Measurements from ENCODE around the gene SLC26A1.
"Not testable (repeated sequence)": the region's sequence is repeated elsewhere in the genome, so short reads cannot be mapped to it uniquely, and the experiment has no call there.

SLC26A1 gene

DNA sequence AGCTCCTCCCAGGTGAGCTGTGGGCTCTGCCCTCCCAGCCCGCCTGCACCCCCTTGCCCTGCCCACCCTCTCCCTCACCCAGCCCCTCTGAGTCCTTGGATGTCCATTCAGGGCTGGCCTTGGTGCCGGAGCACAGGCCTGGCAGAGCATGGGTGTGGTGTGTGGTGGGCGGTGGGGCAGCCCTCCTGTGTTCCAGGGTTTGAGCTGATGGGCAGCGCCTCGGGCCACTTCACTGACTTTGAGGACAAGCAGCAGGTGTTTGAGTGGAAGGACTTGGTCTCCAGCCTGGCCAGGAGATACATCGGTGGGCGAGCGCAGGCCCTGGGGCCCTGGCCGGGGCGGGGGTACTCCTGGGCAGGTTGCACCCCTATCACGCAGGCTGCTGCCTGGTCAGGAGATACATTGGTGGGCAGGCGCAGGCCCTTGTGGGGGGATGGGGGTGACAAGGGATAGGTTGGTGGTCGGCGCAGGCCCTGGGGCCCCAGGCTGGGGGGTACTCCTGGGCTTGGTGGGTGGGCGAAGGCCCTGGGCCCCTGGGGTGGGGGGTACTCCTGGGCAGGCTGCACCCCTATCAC, 7.6 kb upstream of the SLC26A1 start:
- TF ChIP-seq, protein P1, sequence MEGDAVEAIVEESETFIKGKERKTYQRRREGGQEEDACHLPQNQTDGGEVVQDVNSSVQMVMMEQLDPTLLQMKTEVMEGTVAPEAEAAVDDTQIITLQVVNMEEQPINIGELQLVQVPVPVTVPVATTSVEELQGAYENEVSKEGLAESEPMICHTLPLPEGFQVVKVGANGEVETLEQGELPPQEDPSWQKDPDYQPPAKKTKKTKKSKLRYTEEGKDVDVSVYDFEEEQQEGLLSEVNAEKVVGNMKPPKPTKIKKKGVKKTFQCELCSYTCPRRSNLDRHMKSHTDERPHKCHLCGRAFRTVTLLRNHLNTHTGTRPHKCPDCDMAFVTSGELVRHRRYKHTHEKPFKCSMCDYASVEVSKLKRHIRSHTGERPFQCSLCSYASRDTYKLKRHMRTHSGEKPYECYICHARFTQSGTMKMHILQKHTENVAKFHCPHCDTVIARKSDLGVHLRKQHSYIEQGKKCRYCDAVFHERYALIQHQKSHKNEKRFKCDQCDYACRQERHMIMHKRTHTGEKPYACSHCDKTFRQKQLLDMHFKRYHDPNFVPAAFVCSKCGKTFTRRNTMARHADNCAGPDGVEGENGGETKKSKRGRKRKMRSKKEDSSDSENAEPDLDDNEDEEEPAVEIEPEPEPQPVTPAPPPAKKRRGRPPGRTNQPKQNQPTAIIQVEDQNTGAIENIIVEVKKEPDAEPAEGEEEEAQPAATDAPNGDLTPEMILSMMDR (IDR thresholded peaks at IDR 0.05): no peak
- Histone ChIP-seq H3K27ac (no peak overlapping the region), H3K36me3 (no peaks in the 10 kb centered on the region), H3K4me3 (ENCODE audit: low read depth in 1 of 2, low read length in 1 of 2) (no peak overlapping the region), H3K9me3 (no peaks in the 10 kb centered on the region), H3K4me1 (ENCODE audit: control insufficient read depth in 1 of 2, insufficient read depth in 1 of 2, low read depth in 1 of 2, low read length in 1 of 2) (peaks cover 0 to 9% of the 10 kb centered on the region in 2 experiments), H3K27me3 (peaks cover 100% of the 10 kb centered on the region)

- H3K27me3 ChIP-seq: peaks cover 98% of the 10 kb centered on the region
Measured at GRCh38 chr4:999882-1000425, 6.8 kb upstream of the SLC26A1 start.

GRCh38 chr4:999240-999863, 6.1 kb upstream of the SLC26A1 start:
- peaks cover 92% of the 10 kb centered on the region for H3K27me3 ChIP-seq
- H3K36me3 ChIP-seq; H3K9me3 ChIP-seq; H3K4me3 ChIP-seq (ENCODE audit: low read depth in 1 of 2, low read length in 1 of 2); H3K27ac ChIP-seq; H3K4me1 ChIP-seq (ENCODE audit: control insufficient read depth in 1 of 2, insufficient read depth in 1 of 2, low read depth in 1 of 2, low read length in 1 of 2): not testable (repeated sequence)

More at GRCh38 chr4:999882-1000425, 6.8 kb upstream of the SLC26A1 start:
- H3K4me1 ChIP-seq (ENCODE audit: control insufficient read depth in 1 of 2, insufficient read depth in 1 of 2, low read depth in 1 of 2, low read length in 1 of 2): peaks cover 0 to 9% of the 10 kb centered on the region in 2 experiments
- no peaks in the 10 kb centered on the region for H3K36me3 ChIP-seq
- TF ChIP-seq, protein P1 (IDR thresholded peaks at IDR 0.05): no peak
- H3K9me3 ChIP-seq: no peaks in the 10 kb centered on the region
- H3K4me3 ChIP-seq (ENCODE audit: low read depth in 1 of 2, low read length in 1 of 2): no peak overlapping the region
- H3K27ac ChIP-seq: no peak overlapping the region

DNA sequence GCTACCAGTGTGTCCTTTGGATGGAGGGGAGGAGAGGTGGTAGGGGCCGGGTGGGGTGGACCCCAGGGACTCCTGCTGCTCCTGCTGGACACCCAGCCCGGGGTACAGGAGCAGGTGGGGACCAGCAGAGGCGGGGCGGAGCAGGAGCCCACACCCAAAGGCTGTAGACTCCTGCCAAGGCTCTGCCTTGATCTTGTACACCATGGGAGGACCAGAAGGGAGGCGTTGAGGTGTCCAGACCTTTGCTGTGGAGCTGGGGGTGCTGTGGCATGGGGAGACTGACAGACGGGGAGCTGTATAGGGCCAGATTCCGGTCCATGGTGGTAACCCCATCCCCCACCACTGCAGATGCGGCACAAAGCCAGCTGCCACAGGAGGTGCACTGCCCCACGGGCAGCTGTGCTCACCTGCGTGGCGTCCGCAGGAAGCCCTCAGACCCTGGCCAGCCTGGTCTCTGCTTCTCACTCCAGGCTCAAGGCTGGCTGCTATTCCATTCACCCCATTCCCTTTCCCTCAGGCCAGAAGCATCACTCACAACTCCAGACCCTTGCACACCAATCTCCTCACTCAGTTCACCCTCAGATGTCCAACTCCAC, 5.0 kb upstream of the SLC26A1 start:
- TF ChIP-seq, protein P1 (IDR thresholded peaks at IDR 0.05): no peak
- peaks cover 80% of the 10 kb centered on the region for H3K27me3 ChIP-seq
- no peaks in the 10 kb centered on the region for H3K9me3 ChIP-seq
- peaks cover 0 to 9% of the 10 kb centered on the region in 2 experiments for H3K4me1 ChIP-seq (ENCODE audit: control insufficient read depth in 1 of 2, insufficient read depth in 1 of 2, low read depth in 1 of 2, low read length in 1 of 2)
- H3K4me3 ChIP-seq (ENCODE audit: low read depth in 1 of 2, low read length in 1 of 2): no peak overlapping the region
- H3K27ac ChIP-seq: no peak overlapping the region
- H3K36me3 ChIP-seq: no peaks in the 10 kb centered on the region

GRCh38 chr4:997375-998071, 4.3 kb upstream of the SLC26A1 start:
- Histone ChIP-seq H3K9me3 (no peaks in the 10 kb centered on the region), H3K27me3 (peaks cover 74% of the 10 kb centered on the region), H3K36me3 (no peaks in the 10 kb centered on the region), H3K4me1 (ENCODE audit: control insufficient read depth in 1 of 2, insufficient read depth in 1 of 2, low read depth in 1 of 2, low read length in 1 of 2) (peaks cover 0 to 5% of the 10 kb centered on the region in 2 experiments), H3K27ac (no peak overlapping the region), H3K4me3 (ENCODE audit: low read depth in 1 of 2, low read length in 1 of 2) (no peak overlapping the region)
- TF ChIP-seq, protein P1 (IDR thresholded peaks at IDR 0.05): no peak
